Gastroesophageal sphincter (tissue), 4 donors: ENCODE results near the gene THRB. TPM values are rescaled to one million over a fixed set of nuclear protein-coding genes. Genes with fewer than 3 reads are reported as not detected.

Experiments used
- ATAC-seq: fragments of 150-250 bp; one replicate; pipeline ENCODE4 v1.9.1; 2016; ENCODE audit warnings: mild to moderate bottlenecking, moderate library complexity
- H3K27ac ChIP-seq, 4 donors: fragments of 200-600 bp; sonication (generic) in 3 of 4; 1 replicate in 3 of 4; 2 replicates in 1 of 4; pipeline ENCODE4 v1.5.1; 2016 to 2019
- H3K27me3 ChIP-seq: fragments of 200-600 bp; sonication (generic); one replicate; pipeline ENCODE4 v1.5.1; 2019
- H3K36me3 ChIP-seq, 2 donors: fragments of 200-600 bp; sonication (generic); one replicate each; pipeline ENCODE4 v1.5.1; 2019; ENCODE audit warnings: control low read depth in 1 of 2
- H3K4me1 ChIP-seq, 3 donors: fragments of 200-600 bp; sonication (generic); 1 replicate in 2 of 3; 2 replicates in 1 of 3; pipeline ENCODE4 v1.5.1; 2016 to 2019; ENCODE audit warnings: control low read depth in 2 of 3
- H3K4me3 ChIP-seq, 2 donors: fragments of 200-600 bp; sonication (generic); one replicate each; pipeline ENCODE4 v1.5.1; 2019; ENCODE audit warnings: mild to moderate bottlenecking in 1 of 2, moderate library complexity in 1 of 2
- H3K9me3 ChIP-seq, 3 donors: fragments of 200-600 bp; sonication (generic); one replicate each; pipeline ENCODE4 v1.5.1; 2017 to 2019; ENCODE audit warnings: control low read depth in 2 of 3
- CTCF ChIP-seq, 4 experiments: fragments of 200-600 bp in 2 of 4; fragments of 450-650 bp in 2 of 4; sonication (generic) in 1 of 4; IDR thresholded peaks; one replicate each; pipeline ENCODE4 v1.5.1; 2017 to 2019; ENCODE audit warnings: antibody characterized with exemption in 4 of 4, mild to moderate bottlenecking in 2 of 4, moderate library complexity in 2 of 4
- EP300 ChIP-seq: sonication (generic); formaldehyde crosslinking; IDR thresholded peaks from one replicate; pipeline ENCODE4 v1.6.1; 2017; ENCODE audit warnings: antibody characterized with exemption, mild to moderate bottlenecking
- POLR2A ChIP-seq, 2 donors: fragments of 450-650 bp; IDR thresholded peaks; one replicate each; pipeline ENCODE4 v1.6.1; 2017; ENCODE audit warnings: antibody characterized with exemption in 2 of 2, mild to moderate bottlenecking in 2 of 2, moderate library complexity in 1 of 2
- POLR2AphosphoS5 ChIP-seq: sonication (generic); formaldehyde crosslinking; IDR thresholded peaks from one replicate; pipeline ENCODE4 v1.6.1; 2017; ENCODE audit warnings: antibody characterized with exemption
- WGBS, 2 donors: methylation state at CpG; one replicate each; pipeline ENCODE4 v1.1.5; 2018; ENCODE audit warnings: low coverage in 1 of 2; 5-methylcytosine and 5-hydroxymethylcytosine counted together
- total RNA-seq, 4 donors: library from RNA; depleted of rRNA; stranded (reverse); fragments of >200 nt; gene quantifications; one replicate each; pipeline ENCODE4 v1.1.0, GENCODE V29; 2016

THRB gene
- total RNA-seq, 4 donors from 2014 or later: 42.5 to 61.9 (median 55.8) TPM

DNA sequence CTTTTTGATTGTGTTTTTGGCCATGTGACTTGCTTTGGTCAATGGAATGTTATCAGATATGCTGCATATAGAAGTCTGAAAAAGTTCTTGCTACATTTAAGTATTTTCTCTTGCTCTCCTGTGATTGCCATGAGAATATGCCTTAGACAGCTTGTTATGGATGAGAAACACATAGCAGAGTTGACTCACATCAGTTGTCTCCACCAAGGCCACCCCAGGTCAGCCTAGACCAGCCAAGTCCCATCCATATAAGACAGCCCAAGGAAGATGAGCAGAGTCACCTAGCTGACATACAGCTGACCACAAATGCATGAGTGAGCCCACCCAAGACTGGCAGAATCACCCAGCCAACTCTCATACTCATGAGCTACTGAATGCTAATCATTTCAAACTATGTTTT is 153.0 kb downstream of the THRB start:
- Histone ChIP-seq H3K9me3 (no peaks in the 10 kb centered on the region), H3K27me3 (no peaks in the 10 kb centered on the region), H3K36me3 (no peaks in the 10 kb centered on the region), H3K4me1 (peaks cover 7 to 79% (median 14%) of the 10 kb centered on the region in 3 donors), H3K27ac (no peak overlapping the region), H3K4me3 (no peak overlapping the region)
- no peak for ATAC-seq
- no peak for TF ChIP-seq EP300

- 73 to 82% methylated on average over 3 to 4 of the region's 4 CpGs for WGBS, 2 donors
- Histone ChIP-seq H3K4me1 (peaks cover 7 to 79% (median 14%) of the 10 kb centered on the region in 3 donors), H3K27ac (no peak overlapping the region), H3K4me3 (no peak overlapping the region), H3K36me3 (peaks cover 0 to 5% of the 10 kb centered on the region in 2 donors), H3K27me3 (no peaks in the 10 kb centered on the region), H3K9me3 (no peaks in the 10 kb centered on the region)
- no peak for ATAC-seq
- TF ChIP-seq POLR2A (IDR thresholded peaks at IDR 0.05) (no peak), POLR2AphosphoS5 (no peak), CTCF (IDR thresholded peaks at IDR 0.05) (no peak), EP300 (no peak)
Observed at GRCh38 chr3:24340966-24341365, 153.7 kb downstream of the THRB start.

GRCh38 chr3:24340161-24340560 is 154.5 kb downstream of the THRB start:
- Histone ChIP-seq H3K36me3 (peaks cover 0 to 9% of the 10 kb centered on the region in 2 donors), H3K9me3 (no peaks in the 10 kb centered on the region), H3K27me3 (no peaks in the 10 kb centered on the region), H3K27ac (no peak overlapping the region), H3K4me1 (peaks cover 7 to 73% (median 13%) of the 10 kb centered on the region in 3 donors), H3K4me3 (no peak overlapping the region)
- no peak for ATAC-seq
- 64 to 79% methylated on average over 1 of the region's 1 CpG for WGBS, 2 donors
- TF ChIP-seq CTCF (IDR thresholded peaks at IDR 0.05) (no peak), EP300 (no peak), POLR2A (IDR thresholded peaks at IDR 0.05) (no peak)

- H3K4me1 ChIP-seq: peaks cover 7 to 65% (median 10%) of the 10 kb centered on the region in 3 donors
- no peaks in the 10 kb centered on the region for H3K9me3 ChIP-seq
- ATAC-seq: no peak
- peaks cover 0 to 9% of the 10 kb centered on the region in 2 donors for H3K36me3 ChIP-seq
- H3K27me3 ChIP-seq: no peaks in the 10 kb centered on the region
- H3K27ac ChIP-seq: no peak overlapping the region
- H3K4me3 ChIP-seq: no peak overlapping the region
- 38 to 43% methylated on average over 5 of the region's 5 CpGs for WGBS, 2 donors
- TF ChIP-seq POLR2AphosphoS5 (no peak), CTCF (IDR thresholded peaks at IDR 0.05) (no peak), POLR2A (IDR thresholded peaks at IDR 0.05) (no peak), EP300 (no peak)
Observed at GRCh38 chr3:24339266-24339825, 155.3 kb downstream of the THRB start.

- no peak for ATAC-seq
- Histone ChIP-seq H3K27me3 (no peaks in the 10 kb centered on the region), H3K9me3 (no peaks in the 10 kb centered on the region), H3K36me3 (peaks cover 0 to 9% of the 10 kb centered on the region in 2 donors), H3K4me3 (no peak overlapping the region), H3K4me1 (peaks cover 7 to 58% (median 7%) of the 10 kb centered on the region in 3 donors), H3K27ac (no peak overlapping the region)
- WGBS, 2 donors: 65 to 75% methylated on average over 5 of the region's 5 CpGs
- TF ChIP-seq POLR2AphosphoS5: no peak
- TF ChIP-seq EP300: no peak
- TF ChIP-seq POLR2A (IDR thresholded peaks at IDR 0.05): no peak
- TF ChIP-seq CTCF (IDR thresholded peaks at IDR 0.05): no peak
Observed at GRCh38 chr3:24338409-24339130, 156.1 kb downstream of the THRB start.
